GM12892 (cell line): ENCODE data around the gene PICALM.

ENCODE experiments used
- DNase-seq: peaks from one replicate; pipeline ENCODE4 v3.0.0; 2011; ENCODE audit not compliant: insufficient read length
- FAIRE-seq: peaks from 2 replicates; lab custom pipeline; 2011; peaks lifted over from hg19 to GRCh38; lab: Jason Lieb, UNC
- POLR2A ChIP-seq: IDR thresholded peaks from 2 replicates; pipeline ENCODE4 v1.6.1; 2011; ENCODE audit warnings: low read depth, low read length, control low read depth
- POLR2AphosphoS5 ChIP-seq: IDR thresholded peaks from 2 replicates; pipeline ENCODE4 v1.6.1; 2011; ENCODE audit warnings: low read depth, low read length, control low read depth
- TAF1 ChIP-seq: IDR thresholded peaks from 2 replicates; pipeline ENCODE4 v1.6.1; 2011; ENCODE audit warnings: low read depth, mild to moderate bottlenecking, control low read depth, low read length, borderline replicate concordance

The PICALM gene

DNA sequence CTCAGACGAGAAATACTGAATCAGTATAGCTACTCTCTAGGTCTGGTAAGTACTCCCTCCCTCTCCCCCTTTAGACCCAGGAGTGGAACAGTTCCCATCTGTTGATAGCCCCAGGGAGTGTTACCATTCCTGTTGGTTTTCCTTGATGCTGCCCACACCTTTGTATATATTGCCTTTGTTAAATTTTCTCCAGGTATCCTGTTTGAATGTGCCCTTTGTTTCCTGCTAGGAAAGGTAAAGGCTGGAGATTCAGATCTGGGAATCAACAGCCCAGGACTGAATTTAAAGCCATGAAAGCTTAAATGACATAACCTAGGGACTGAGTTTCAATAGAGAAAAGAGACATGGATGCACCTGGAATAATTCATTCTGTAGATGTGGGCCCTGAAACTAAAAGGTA lies 145.4 kb downstream of the PICALM start:
- DNase-seq (no peak), FAIRE-seq (no peak)
- TF ChIP-seq POLR2A (no peak), TAF1 (no peak), POLR2AphosphoS5 (no peak)

GRCh38 chr11:85922367-85922766 lies 146.5 kb downstream of the PICALM start:
- TF ChIP-seq TAF1 (no peak), POLR2A (no peak), POLR2AphosphoS5 (no peak)
- DNase-seq (no peak), FAIRE-seq (no peak)

DNA sequence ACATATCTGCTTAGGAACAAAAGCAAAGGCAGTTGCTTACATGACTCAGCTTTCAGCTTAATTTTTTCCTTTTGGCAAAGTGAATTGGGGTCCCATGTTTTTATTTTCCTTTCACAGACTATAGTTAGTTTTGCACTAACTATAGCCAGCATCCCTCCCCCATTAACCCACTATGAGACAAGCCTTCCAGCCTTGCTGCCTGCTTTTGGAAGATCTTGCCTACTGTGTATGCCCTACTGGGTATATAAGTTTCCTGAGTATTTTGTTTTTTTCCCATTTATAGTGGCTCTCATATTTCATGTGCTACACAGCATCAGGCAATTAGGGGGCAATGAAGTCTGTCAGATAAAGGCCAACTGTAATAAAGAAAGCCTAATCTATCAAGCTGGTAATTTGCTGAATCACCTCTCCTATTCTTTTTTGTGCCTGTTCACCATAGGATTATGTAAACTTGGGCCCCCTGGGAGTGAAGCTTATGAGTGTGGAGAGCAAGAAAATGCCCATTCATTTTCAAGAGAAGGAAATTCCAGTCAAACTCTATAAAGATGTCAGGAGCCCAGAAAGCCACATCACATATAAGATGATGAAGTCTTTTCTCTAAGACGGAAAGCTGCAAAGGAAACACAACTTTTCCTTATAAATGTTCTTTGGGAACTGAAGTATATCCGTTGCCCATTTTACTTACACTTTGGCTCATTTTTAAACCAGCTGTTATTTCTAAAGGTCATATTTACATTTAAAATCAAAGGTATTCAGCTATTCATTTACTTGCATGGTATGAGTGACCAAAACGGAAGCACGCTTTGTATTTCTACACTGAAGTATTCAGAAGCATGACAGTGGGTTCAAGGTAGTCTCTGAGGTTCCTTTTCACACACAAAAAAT lies 149.7 kb downstream of the PICALM start:
- FAIRE-seq: no peak
- no peak for DNase-seq
- TF ChIP-seq POLR2AphosphoS5 (no peak), TAF1 (no peak), POLR2A (no peak)

DNA sequence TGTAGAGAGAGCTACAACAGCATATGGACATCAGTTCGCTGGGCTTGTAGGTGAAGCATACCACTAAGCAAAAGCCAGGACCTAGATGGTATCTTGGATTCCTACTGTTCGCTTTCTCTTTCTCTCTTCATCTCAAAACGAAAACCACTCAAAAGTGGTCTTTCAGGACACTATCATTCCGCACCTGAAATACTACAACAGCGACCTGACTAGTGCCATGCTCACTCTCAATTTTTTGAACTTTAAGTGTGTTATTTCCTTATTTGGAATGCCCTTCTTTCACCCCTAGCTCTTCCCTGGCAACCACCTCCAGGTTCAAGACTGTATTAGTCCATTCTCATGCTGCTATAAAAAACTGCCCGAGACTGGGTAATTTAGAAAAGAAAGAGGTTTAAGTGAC lies 154.5 kb downstream of the PICALM start:
- FAIRE-seq (no peak), DNase-seq (no peak)
- no peak for TF ChIP-seq POLR2AphosphoS5
- no peak for TF ChIP-seq TAF1
- no peak for TF ChIP-seq POLR2A

DNA sequence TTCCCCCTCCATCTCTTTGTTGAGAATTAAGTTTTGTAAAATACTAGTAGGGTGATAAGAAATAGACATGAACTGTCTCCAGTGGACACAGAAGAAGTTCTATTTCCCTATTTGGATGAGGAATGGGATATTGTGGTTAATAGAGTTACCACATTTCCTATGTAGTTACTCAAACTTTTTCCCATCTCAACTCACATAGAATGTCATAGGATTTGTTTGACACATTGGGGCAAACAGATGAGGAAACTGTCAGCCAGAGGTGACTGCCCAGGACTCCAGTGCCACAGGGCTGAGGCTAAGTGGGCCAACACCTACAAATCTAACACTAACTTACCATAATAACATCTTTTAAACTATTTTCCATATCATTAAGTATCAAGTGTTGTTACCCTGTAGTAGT lies 155.4 kb downstream of the PICALM start:
- TF ChIP-seq TAF1: no peak
- TF ChIP-seq POLR2A: no peak
- no peak for TF ChIP-seq POLR2AphosphoS5
- FAIRE-seq (no peak), DNase-seq (no peak)

- FAIRE-seq (no peak), DNase-seq (no peak)
- TF ChIP-seq TAF1 (no peak), POLR2AphosphoS5 (no peak), POLR2A (no peak)
Measured at GRCh38 chr11:85912414-85912813, 156.5 kb downstream of the PICALM start.
